ENCODE results near the gene INTS14. TPM values are rescaled to one million over a fixed set of nuclear protein-coding genes. Genes with fewer than 3 reads are reported as not detected.

Gene INTS14
- total RNA-seq: 40.5 TPM

DNA sequence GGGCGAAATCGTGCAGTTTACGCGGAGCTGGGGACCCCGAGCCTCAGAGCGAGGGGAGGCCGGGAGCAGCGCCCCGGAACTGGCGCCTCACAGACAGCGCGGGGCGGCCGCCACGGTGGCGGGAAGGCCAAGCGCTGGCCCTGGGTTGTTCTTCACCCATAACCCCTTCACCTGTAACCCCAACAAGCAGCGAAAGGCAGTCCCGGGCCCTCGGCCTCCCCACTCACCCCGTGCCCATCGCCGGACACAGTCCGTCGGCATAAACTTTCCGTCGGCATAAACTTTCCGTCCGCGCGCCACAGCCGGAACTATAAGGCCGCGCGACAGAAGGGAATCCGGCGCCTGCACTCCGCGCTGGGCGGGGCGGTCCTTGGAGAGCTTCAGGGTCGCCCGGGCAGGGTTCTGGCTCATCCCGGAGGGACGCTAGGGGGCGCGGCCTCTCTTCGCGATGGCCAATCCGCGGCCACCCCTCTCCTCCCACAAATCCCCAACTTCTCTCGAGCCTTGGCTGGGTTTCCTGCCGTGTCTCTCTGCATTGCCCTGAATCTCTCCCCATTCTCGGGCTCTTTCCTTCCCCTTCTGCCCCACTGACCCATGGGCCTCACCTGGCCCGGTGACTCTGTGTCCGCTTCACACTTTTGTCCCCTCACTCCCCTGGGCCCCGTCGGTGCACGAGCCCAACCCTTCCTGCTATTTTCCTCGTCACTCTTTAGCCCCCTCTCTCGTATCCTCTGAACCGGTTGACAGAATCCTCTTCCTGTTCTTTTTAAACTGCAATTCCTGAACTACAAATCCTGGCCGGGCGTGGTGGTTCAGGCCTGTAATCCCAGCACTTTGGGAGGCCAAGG, at the start of gene INTS14:
Gene INTS14 (minus strand): TSS at position 261 of the 848 bp plus-strand sequence. CDS start 3,751 bp downstream, outside the sequence.

DNA sequence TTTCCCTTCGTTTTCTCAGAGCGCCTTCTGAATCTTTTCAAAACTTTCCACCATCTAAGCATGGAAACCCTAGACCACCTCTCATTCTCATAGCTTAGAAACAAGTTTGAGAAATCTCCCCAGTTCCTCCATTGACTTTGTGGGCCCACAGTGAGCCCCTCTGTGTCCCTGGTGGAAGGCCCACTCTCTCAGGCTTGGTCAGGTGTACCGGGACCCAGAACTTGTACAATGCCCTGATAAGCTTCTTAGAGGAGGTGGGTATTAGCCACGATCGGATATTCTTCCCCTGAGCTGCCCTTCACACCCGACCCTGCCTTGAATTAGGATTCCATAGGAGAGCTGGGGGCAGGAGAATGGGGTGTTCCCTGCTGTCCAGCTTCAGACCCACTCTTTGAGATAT, 10.7 kb upstream of the INTS14 start, which contains the start of gene SLC24A1:
Gene SLC24A1 (plus strand): TSS at position 301 of the 400 bp plus-strand sequence. CDS start 2,143 bp downstream, outside the sequence.

DNA sequence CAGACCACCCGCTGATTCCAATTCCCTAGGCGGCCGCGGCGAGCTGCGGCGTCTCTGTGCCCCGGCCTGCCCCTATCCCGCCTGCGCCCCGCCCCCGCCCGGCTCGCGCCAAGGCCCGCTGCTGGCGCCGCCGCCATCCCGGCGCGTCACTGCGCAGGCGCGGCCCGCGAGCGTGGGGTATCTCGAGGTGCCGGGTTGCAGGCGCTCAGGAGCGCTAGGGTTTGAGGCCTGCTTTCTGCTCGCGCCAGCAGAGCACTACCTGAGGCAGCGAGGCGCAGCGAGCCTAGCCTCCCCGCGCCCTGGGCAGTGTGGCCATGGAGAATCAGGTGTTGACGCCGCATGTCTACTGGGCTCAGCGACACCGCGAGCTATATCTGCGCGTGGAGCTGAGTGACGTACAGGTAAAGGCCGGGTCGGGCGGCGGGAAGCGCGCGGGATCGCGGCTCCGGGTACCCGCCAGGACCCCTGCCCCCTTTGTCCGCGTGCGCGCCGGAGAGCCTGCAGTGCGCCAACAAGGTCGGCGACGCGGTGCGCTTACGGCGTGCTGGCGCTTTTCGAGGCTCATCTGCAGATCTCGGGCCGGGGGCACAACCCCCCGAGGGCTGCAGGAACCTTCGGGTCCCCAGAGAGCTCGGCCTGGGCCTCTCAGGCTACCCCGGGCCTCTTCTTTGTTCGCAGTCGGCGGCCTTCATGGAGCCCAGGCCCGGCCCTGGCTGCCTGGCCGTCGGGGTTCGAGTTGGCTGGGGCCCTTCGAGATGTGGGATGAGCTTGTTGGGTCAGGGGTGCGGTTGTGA, 80.4 kb downstream of the INTS14 start, which contains the start of gene HACD3:
Gene HACD3 (plus strand): TSS at position 146 of the 794 bp plus-strand sequence. CDS start 169 bp downstream, at position 315.

Small RNA genes within 50 kb of the gene (small RNA-seq; reads per million reads assigned to genes)
- gene RNU6-19P (ENCODE audit: low replicate concordance): not detected

Other genes starting within 250 kb of the INTS14 start
- gene IGDCC3, start 233.1 kb downstream of the INTS14 start, total RNA-seq: 4.1 TPM
- 20.4 TPM for gene IGDCC4, start 188.2 kb downstream of the INTS14 start, total RNA-seq
- gene DPP8, start 93.4 kb downstream of the INTS14 start, total RNA-seq: 58.0 TPM
- 108 TPM for gene HACD3, start 80.7 kb downstream of the INTS14 start, total RNA-seq
- 10.2 TPM for gene SLC24A1, start 10.8 kb upstream of the INTS14 start, total RNA-seq
- gene DENND4A, start 181.2 kb upstream of the INTS14 start, total RNA-seq: 30.1 TPM